T1000 (cell line): ENCODE data around the gene UQCRQ.

Experiments
- DNase-seq: peaks from one replicate; lab custom pipeline; 2025; ENCODE audit warnings: mixed read lengths; lab: John Stamatoyannopoulos, UW

UQCRQ gene

GRCh38 chr5:132909702-132910101, 43.3 kb downstream of the UQCRQ start:
- no peak for DNase-seq

- DNase-seq = no peak
These were observed 49.2 kb downstream of the UQCRQ start for GRCh38 chr5:132915681-132916080.

- DNase-seq = no peak
These were observed 49.6 kb downstream of the UQCRQ start for GRCh38 chr5:132916086-132916485.
